Smooth muscle cell (in vitro differentiated cells): ENCODE results near the gene ABCA3. TPM values are rescaled to one million over a fixed set of nuclear protein-coding genes. Genes with fewer than 3 reads are reported as not detected.
A peak's percentile ranks its signal among the peaks of the same experiment; 100 is the strongest.

Experiments used
- DNase-seq: peaks from one replicate; lab custom pipeline; 2025; ENCODE audit not compliant: unreplicated experiment; lab: John Stamatoyannopoulos, UW
- H2AFZ ChIP-seq: fragments of 200-600 bp; sonication (generic); 2 replicates; pipeline ENCODE4 v1.6.0; 2016; ENCODE audit warnings: antibody characterized with exemption, low read depth, mild to moderate bottlenecking
- H3F3A ChIP-seq: fragments of 200-600 bp; sonication (generic); 2 replicates; pipeline ENCODE4 v1.6.0; 2017; ENCODE audit warnings: antibody characterized with exemption, low read depth
- H3K27ac ChIP-seq: fragments of 200-600 bp; sonication (generic); 2 replicates; pipeline ENCODE4 v1.5.1; 2016; ENCODE audit warnings: low read depth, mild to moderate bottlenecking
- H3K27me3 ChIP-seq: fragments of 200-600 bp; sonication (generic); 2 replicates; pipeline ENCODE4 v1.6.1; 2016; ENCODE audit warnings: low read depth, mild to moderate bottlenecking
- H3K36me3 ChIP-seq: fragments of 200-600 bp; sonication (generic); 2 replicates; pipeline ENCODE4 v1.5.1; 2016; ENCODE audit warnings: low read depth
- H3K4me1 ChIP-seq: fragments of 200-600 bp; sonication (generic); 2 replicates; pipeline ENCODE4 v1.5.1; 2016; ENCODE audit warnings: low read depth
- H3K4me2 ChIP-seq: fragments of 200-600 bp; sonication (generic); 2 replicates; pipeline ENCODE4 v1.6.0; 2016; ENCODE audit warnings: mild to moderate bottlenecking
- H3K4me3 ChIP-seq: fragments of 200-600 bp; sonication (generic); 2 replicates; pipeline ENCODE4 v1.5.1; 2016; ENCODE audit warnings: mild to moderate bottlenecking
- H3K79me2 ChIP-seq: fragments of 200-600 bp; sonication (generic); 2 replicates; pipeline ENCODE4 v1.6.0; 2016; ENCODE audit warnings: low read depth, mild to moderate bottlenecking
- H3K9ac ChIP-seq: fragments of 200-600 bp; sonication (generic); 2 replicates; pipeline ENCODE4 v1.6.0; 2016; ENCODE audit warnings: low read depth
- H3K9me3 ChIP-seq: fragments of 200-600 bp; sonication (generic); replicated peaks from 2 replicates; pipeline ENCODE4 v1.5.1; 2016; ENCODE audit warnings: low read depth
- H4K20me1 ChIP-seq: fragments of 200-600 bp; sonication (generic); 2 replicates; pipeline ENCODE4 v1.6.0; 2016; ENCODE audit warnings: low read depth
- WGBS: methylation state at CpG from one replicate; pipeline ENCODE4 v1.1.7; 2016; ENCODE audit warnings: low lambda C conversion rate; 5-methylcytosine and 5-hydroxymethylcytosine counted together
- polyA plus RNA-seq: library from polyadenylated mRNA; unstranded; fragments of >200 nt; fragmentation: Nextera tagmentation; extraction: Ambion mirVana; gene quantifications from 2 replicates; pipeline ENCODE4 v1.2.1, GENCODE V29; 2016
- total RNA-seq: library from RNA; depleted of rRNA; stranded (reverse); fragments of >200 nt; gene quantifications from 2 replicates; pipeline ENCODE4 v1.2.3, GENCODE V29; 2014
- TF ChIP-seq, protein P1 (sequence below): fragments of 200-600 bp; sonication (generic); IDR thresholded peaks from 2 replicates; pipeline ENCODE4 v1.5.1; 2017; ENCODE audit warnings: borderline replicate concordance, mild to moderate bottlenecking, antibody characterized with exemption; ENCODE audit not compliant: insufficient read depth, poor library complexity, severe bottlenecking

Gene ABCA3
- total and polyA plus RNA-seq, 2 experiments from 2014 or later, result 1.4 to 2.2 TPM

GRCh38 chr16:2237102-2237482, 103.4 kb downstream of the ABCA3 start:
- Histone ChIP-seq H3K9me3 (no peaks in the 10 kb centered on the region), H3K4me1 (peaks cover 17% of the 10 kb centered on the region), H2AFZ (no peak overlapping the region), H3K27me3 (peaks cover 23% of the 10 kb centered on the region), H4K20me1 (peaks cover 38% of the 10 kb centered on the region), H3K79me2 (no peaks in the 10 kb centered on the region), H3K9ac (no peak overlapping the region), H3K36me3 (no peaks in the 10 kb centered on the region), H3F3A (peaks cover 7% of the 10 kb centered on the region), H3K4me3 (peak overlapping the region; percentile 42), H3K27ac (no peak overlapping the region), H3K4me2 (peak overlapping the region; percentile 93)
- DNase-seq, result no peak
- 7% methylated on average over 19 of the region's 40 CpGs for WGBS
- TF ChIP-seq, protein P1, sequence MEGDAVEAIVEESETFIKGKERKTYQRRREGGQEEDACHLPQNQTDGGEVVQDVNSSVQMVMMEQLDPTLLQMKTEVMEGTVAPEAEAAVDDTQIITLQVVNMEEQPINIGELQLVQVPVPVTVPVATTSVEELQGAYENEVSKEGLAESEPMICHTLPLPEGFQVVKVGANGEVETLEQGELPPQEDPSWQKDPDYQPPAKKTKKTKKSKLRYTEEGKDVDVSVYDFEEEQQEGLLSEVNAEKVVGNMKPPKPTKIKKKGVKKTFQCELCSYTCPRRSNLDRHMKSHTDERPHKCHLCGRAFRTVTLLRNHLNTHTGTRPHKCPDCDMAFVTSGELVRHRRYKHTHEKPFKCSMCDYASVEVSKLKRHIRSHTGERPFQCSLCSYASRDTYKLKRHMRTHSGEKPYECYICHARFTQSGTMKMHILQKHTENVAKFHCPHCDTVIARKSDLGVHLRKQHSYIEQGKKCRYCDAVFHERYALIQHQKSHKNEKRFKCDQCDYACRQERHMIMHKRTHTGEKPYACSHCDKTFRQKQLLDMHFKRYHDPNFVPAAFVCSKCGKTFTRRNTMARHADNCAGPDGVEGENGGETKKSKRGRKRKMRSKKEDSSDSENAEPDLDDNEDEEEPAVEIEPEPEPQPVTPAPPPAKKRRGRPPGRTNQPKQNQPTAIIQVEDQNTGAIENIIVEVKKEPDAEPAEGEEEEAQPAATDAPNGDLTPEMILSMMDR, result no peak

DNA sequence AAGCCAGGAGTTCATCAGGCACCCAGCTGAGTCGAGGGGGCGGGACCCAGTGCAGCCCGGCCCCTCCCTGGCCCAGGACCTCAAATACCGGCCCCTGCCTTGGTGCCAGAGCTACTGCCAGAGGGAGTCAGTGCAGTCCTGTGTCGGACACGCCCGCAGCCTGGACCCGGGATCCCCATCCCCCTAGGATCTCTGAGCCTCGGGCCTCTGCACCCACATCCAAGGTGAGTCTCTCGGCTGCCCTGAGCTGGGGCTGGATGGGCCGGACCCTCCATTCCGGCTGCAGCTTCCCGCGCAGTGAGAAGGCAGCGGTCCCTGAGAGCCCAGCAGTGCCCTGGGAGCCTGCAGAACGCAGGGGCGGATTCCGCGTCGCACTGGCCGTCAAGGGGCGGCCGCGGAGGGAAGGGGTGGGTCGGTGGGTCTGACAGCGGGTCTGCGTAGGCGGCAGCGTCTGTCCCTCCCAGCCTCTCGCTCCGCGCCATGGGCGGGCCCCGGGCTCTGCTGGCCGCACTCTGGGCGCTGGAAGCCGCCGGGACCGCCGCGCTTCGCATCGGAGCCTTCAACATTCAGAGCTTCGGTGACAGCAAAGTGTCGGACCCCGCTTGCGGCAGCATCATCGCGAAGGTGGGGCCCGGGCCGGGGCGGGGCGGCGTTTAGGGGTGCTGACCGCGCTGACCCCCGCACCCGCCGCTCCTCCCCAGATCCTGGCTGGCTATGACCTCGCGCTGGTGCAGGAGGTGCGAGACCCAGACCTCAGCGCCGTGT, 104.0 kb downstream of the ABCA3 start, which contains the start of gene DNASE1L2:
DNASE1L2 (plus strand) TSS at position 108 of the 765 bp plus-strand sequence; CDS start at position 481, 373 bp downstream.
- Histone ChIP-seq H4K20me1 (peaks cover 41% of the 10 kb centered on the region), H3K4me2 (peak within 1 kb of the TSS; percentile 93), H3K4me3 (peak within 1 kb of the TSS; percentile 42), H3K79me2 (no peaks in the 10 kb centered on the region), H3F3A (peaks cover 7% of the 10 kb centered on the region), H2AFZ (no peak within 1 kb of the TSS), H3K9ac (no peak within 1 kb of the TSS), H3K9me3 (no peaks in the 10 kb centered on the region), H3K36me3 (no peaks in the 10 kb centered on the region), H3K4me1 (peaks cover 17% of the 10 kb centered on the region), H3K27ac (no peak within 1 kb of the TSS), H3K27me3 (peaks cover 23% of the 10 kb centered on the region)
- DNase-seq, result no peak
- TF ChIP-seq, protein P1, result no peak
- 9% methylated on average over 53 of the region's 64 CpGs for WGBS

DNA sequence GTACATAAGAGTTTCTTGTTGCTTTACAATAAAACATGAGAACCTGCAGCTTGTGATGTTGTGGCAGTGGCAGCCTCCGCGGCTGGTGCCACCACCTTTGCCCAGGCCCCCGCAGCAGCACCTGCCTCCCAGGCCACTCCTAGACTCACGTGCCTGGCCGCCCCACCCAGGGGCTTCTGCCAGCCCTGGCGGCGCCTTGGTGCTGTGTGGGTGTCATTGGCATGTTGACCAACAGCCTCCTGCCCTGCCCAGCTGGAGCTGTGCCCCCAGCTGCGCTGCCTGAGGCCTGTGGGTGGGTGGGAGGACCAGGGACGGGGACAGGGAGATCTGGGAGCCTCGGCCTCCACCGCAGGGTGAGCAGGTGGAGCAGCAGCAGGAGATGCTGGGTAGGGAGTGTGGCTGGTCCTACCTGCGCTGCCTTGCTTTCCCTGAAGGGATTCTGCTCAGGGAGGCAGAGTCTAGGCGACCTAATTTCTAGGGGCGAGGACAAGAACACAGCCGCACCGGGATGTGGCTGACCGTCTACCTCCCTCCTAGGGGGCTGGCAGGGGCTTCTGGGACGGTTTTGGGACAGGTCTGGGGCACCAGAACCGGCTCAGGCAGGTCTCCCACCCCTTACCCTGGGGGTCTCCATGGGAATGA, 104.7 kb downstream of the ABCA3 start:
- TF ChIP-seq, protein P1, result no peak
- Histone ChIP-seq H3K27me3 (peaks cover 23% of the 10 kb centered on the region), H4K20me1 (peaks cover 48% of the 10 kb centered on the region), H3K9me3 (no peaks in the 10 kb centered on the region), H3K4me1 (peaks cover 17% of the 10 kb centered on the region), H3K4me2 (peak overlapping the region; percentile 93), H3K4me3 (no peak overlapping the region), H3K27ac (no peak overlapping the region), H2AFZ (no peak overlapping the region), H3K36me3 (no peaks in the 10 kb centered on the region), H3K9ac (no peak overlapping the region), H3F3A (peaks cover 7% of the 10 kb centered on the region), H3K79me2 (no peaks in the 10 kb centered on the region)
- 83% methylated on average over 19 of the region's 19 CpGs for WGBS
- no peak for DNase-seq
